KOPT-K1 (cell line): ENCODE results near the gene MAP4.

Experiments
- H3K27ac ChIP-seq: fragments of 200-600 bp; sonication (generic); 2 replicates; pipeline ENCODE4 v1.5.1; 2016; ENCODE audit warnings: antibody characterized with exemption, mild to moderate bottlenecking, low read depth, low read length; ENCODE audit not compliant: poor library complexity, severe bottlenecking
- H3K36me3 ChIP-seq: fragments of 200-600 bp; sonication (generic); 2 replicates; pipeline ENCODE4 v1.5.1; 2017; ENCODE audit warnings: antibody characterized with exemption, mild to moderate bottlenecking, low read length, moderate library complexity; ENCODE audit not compliant: insufficient read depth
- H3K9me3 ChIP-seq: fragments of 200-600 bp; sonication (generic); 2 replicates; pipeline ENCODE4 v1.5.1; 2017; ENCODE audit warnings: antibody characterized with exemption, low read length, mild to moderate bottlenecking; ENCODE audit not compliant: insufficient read depth, poor library complexity, severe bottlenecking

MAP4 gene

DNA sequence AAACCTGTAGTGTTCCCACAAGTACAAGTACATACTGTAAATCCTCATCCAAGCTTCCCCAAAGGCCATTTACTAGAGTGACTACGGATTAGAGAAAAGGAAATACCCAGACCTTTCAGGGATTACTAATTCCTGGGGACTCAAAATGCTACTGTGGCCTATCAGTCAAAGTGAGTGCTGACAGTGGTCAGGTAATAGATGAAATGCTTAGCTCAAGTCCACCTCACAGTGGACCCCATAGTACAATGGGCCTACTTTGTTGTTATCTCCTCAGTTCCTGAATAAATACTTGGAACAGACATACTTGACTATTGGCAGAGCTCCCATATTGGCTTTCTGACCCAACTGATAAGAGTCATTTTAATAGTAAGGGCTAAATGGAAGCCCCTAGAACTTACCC lies 61.6 kb downstream of the MAP4 start:
- H3K27ac ChIP-seq: no peak overlapping the region
- no peaks in the 10 kb centered on the region for H3K36me3 ChIP-seq
- no peaks in the 10 kb centered on the region for H3K9me3 ChIP-seq

DNA sequence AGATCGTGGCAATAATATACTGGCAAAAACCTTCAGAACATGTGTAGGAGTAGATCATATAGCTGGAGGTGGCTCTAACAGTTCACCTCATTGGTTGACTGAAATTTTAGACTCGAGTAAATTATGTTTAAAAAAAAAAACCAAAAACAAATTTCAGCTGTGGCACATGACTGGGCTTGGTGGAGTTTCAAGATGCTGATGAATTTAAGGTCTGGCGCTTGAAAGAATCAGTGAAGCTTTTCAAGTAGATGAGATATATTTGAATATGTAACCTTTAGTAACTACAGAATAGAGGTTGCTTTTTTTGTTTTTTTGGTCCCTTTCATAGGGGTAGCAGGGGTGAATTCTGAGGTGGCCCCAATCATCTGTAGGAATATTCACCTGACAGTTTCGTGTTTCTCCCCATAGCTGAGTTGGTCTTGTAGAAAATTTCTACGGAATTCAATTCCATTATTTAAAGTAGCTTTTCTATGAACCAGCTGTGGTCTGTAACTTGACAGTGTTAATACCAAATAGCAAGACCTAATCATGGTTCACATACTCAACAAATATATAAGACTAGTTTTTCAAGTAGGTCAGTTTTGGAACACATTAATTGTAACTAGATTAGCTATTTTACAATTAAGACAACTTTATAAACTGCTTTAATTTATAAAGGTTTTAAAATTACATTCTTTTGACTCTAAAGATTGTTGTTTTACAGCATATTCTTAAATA lies 65.6 kb downstream of the MAP4 start:
- H3K9me3 ChIP-seq: no peaks in the 10 kb centered on the region
- no peaks in the 10 kb centered on the region for H3K36me3 ChIP-seq
- no peak overlapping the region for H3K27ac ChIP-seq

DNA sequence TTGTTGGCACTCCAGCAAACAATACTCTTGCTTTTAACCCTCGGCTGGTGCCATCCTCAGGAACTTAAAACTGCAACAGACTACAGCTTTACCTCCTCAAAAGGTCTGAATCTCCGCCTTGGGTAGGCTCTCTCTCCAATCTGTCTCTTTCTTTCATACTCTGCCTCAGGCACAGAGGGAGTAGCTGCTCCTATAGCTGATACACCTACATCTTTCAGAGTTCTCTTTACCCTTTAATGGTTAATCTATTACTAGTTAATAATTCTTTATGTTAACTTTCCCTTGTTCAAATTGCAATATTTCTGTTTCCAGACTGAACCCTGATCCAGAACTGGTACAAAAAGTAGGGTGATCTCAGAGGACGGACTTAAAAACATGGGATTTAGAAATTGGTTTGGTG lies 66.2 kb downstream of the MAP4 start:
- H3K9me3 ChIP-seq: no peaks in the 10 kb centered on the region
- no peak overlapping the region for H3K27ac ChIP-seq

GRCh38 chr3:47940232-47940631 lies 76.0 kb downstream of the MAP4 start:
- no peaks in the 10 kb centered on the region for H3K9me3 ChIP-seq
- H3K36me3 ChIP-seq: no peaks in the 10 kb centered on the region
- no peak overlapping the region for H3K27ac ChIP-seq

More for the DNA sequence above, 66.2 kb downstream of the MAP4 start:
- H3K36me3 ChIP-seq: no peaks in the 10 kb centered on the region

DNA sequence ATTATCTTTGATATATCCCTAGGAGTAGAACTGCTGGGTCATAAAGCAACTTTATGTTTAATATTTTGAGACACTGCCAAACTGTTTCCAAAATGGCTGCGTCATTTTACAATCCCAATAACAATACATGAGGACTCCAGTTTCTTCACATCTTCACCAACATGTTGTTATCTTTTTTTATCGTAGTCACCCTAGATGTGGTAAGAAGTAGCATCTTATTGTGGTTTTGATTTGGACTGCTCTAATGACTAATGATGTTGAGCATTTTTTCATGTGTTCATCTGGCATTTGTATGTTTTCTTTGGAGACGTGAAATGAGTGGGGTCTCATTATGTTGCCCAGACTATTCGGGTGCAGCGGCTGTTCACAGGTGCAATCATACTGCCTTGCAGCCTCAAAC lies 83.8 kb downstream of the MAP4 start:
- H3K27ac ChIP-seq: no peak overlapping the region
- H3K9me3 ChIP-seq: no peaks in the 10 kb centered on the region
- peaks cover 12% of the 10 kb centered on the region for H3K36me3 ChIP-seq

GRCh38 chr3:47930979-47931378 lies 85.2 kb downstream of the MAP4 start:
- no peaks in the 10 kb centered on the region for H3K9me3 ChIP-seq
- no peak overlapping the region for H3K27ac ChIP-seq
- peaks cover 26% of the 10 kb centered on the region for H3K36me3 ChIP-seq

DNA sequence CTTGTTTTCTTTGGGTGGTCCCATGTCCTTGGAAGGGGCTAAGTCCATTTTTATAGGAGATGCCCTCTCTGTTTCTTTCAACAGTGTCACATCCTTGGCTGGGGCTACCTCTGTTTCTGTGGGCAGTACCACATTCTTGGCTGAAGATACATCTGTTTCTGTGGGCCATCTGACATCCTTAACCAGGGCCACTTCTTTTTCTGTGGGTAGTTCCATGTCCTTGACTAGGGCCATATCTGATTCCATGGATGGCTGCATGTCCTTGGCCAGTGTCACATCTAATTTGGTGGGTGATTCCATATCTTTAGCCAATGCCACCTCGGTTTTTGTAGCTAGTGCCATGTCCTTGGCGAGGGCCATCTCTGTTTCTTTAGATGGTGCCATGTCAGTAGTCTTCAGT lies 99.5 kb downstream of the MAP4 start:
- Histone ChIP-seq H3K27ac (no peak overlapping the region), H3K9me3 (no peaks in the 10 kb centered on the region), H3K36me3 (peaks cover 79% of the 10 kb centered on the region)

GRCh38 chr3:47916201-47916600 lies 100.0 kb downstream of the MAP4 start:
- H3K9me3 ChIP-seq: no peaks in the 10 kb centered on the region
- peaks cover 79% of the 10 kb centered on the region for H3K36me3 ChIP-seq
- no peak overlapping the region for H3K27ac ChIP-seq

GRCh38 chr3:47912006-47912504 lies 104.2 kb downstream of the MAP4 start:
- Histone ChIP-seq H3K9me3 (no peaks in the 10 kb centered on the region), H3K36me3 (peaks cover 65% of the 10 kb centered on the region), H3K27ac (no peak overlapping the region)

DNA sequence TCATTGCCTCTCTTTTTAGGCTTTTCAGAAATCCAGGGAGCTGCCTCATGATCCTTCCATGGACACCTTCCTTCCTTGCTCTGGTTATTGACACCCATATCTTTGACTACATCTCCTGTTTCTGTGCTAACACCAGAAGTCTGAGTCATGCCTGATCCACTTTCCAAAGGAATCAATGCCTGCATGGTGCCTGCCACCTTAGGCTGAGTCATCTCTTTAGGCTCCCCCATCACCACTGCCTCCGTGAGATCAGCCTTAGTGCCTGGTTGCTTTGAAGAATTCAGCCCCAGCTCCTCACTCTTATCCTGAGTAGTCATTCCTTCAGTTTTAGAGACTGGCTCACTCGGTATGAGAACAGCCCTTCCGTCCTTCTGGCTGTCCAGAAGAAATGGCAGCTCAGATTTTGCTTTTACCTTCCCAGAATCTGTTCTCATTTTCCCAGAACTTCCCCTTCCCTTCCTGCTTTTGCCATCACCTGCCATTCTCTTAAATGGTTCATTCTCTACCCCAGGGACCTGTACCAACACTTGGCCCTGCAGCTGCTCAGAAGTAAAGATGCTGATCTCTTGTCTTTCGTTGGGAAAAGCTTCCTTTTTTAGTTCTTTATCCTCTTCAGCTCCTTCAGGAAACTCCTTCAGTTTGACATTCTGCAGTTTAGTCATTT lies 105.3 kb downstream of the MAP4 start:
- Histone ChIP-seq H3K27ac (no peak overlapping the region), H3K9me3 (no peaks in the 10 kb centered on the region), H3K36me3 (peaks cover 54% of the 10 kb centered on the region)

DNA sequence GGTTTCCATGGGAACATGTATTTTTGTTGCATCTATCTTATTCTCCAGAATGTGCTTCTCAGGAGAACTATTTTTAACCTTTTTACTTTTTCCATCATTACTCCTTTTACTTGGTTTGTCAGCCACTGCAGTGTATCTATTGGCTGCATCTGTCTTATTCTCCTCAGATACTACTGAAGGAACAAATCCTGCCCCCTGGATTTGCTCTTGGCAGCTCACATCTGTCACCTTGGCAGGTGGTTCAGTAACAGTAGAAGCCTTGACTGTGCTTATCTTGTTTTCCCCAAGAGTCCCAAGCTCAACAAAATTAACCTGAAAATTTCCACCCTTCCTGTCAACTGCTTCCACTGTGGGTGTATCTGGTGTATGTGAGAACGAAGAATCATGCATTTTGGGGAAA lies 106.0 kb downstream of the MAP4 start:
- Histone ChIP-seq H3K36me3 (peaks cover 47% of the 10 kb centered on the region), H3K27ac (no peak overlapping the region), H3K9me3 (no peaks in the 10 kb centered on the region)

GRCh38 chr3:47909607-47910006 lies 106.6 kb downstream of the MAP4 start:
- no peak overlapping the region for H3K27ac ChIP-seq
- peaks cover 48% of the 10 kb centered on the region for H3K36me3 ChIP-seq
- no peaks in the 10 kb centered on the region for H3K9me3 ChIP-seq

- Histone ChIP-seq H3K9me3 (no peaks in the 10 kb centered on the region), H3K36me3 (peaks cover 39% of the 10 kb centered on the region)
Measured at GRCh38 chr3:47908744-47909143, 107.5 kb downstream of the MAP4 start.

GRCh38 chr3:47907784-47908183 lies 108.4 kb downstream of the MAP4 start:
- Histone ChIP-seq H3K9me3 (no peaks in the 10 kb centered on the region), H3K27ac (no peak overlapping the region), H3K36me3 (peaks cover 40% of the 10 kb centered on the region)

More at GRCh38 chr3:47908744-47909143, 107.5 kb downstream of the MAP4 start:
- no peak overlapping the region for H3K27ac ChIP-seq

- Histone ChIP-seq H3K36me3 (peaks cover 27% of the 10 kb centered on the region), H3K27ac (no peak overlapping the region), H3K9me3 (no peaks in the 10 kb centered on the region)
Measured at GRCh38 chr3:47902746-47903145, 113.5 kb downstream of the MAP4 start.
